SU-DHL-6 (cell line): ENCODE data around the gene CHD9NB.

Experiments used
- EZH2phosphoT487 ChIP-seq: fragments of 200-600 bp; sonication (generic), shearing (Covaris generic); conservative IDR thresholded peaks from 2 replicates; pipeline ENCODE4 v1.6.1; 2018; ENCODE audit warnings: mild to moderate bottlenecking, antibody characterized with exemption, low read length, moderate library complexity, mixed read lengths
- TF ChIP-seq, protein P1 (sequence below): fragments of 200-600 bp; sonication (generic); IDR thresholded peaks from one replicate; pipeline ENCODE4 v1.5.1; 2017; ENCODE audit warnings: antibody characterized with exemption, mild to moderate bottlenecking, low read length, moderate library complexity; ENCODE audit not compliant: insufficient read depth, poor library complexity, severe bottlenecking

DNA sequence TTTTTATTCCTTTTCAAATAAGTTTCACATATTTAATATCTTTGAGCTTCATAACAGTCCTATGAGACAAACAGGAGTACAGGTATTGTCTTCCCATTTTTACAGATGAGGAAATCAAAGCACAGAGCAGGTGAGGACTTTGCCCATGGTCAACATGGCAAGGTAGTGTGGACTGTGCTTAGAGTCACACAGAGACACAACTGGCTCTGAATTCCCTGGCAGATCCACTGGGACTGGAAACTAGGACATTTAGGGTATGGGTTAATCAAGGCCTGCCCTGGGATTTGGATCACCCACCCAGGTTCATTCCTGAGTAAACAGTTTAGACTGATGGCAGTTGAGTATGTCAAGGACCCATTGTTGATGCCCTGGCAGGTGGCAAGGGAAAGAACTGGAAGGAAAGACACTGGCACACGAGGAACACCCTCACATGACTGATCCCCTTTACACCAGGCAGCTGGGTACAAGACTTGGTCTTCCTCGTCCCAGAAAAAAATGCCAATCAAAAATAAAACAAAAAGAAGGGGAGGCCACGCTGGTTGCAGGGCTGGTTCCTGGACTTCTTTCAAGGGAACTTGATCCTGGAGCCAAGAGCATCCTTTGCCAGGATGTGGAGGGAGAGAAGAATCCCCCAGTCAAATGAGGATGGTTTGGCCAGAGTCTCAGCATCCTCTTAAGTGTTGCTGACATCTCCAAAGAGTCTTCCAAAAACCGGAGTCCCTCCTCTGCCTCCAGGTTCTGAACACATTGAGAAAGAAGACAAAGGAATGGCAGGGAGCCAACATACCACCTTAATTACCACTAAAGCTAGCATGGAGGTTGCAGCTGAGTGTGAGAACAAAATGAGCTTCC lies 37.0 kb upstream of the CHD9NB start:
- TF ChIP-seq, protein P1, sequence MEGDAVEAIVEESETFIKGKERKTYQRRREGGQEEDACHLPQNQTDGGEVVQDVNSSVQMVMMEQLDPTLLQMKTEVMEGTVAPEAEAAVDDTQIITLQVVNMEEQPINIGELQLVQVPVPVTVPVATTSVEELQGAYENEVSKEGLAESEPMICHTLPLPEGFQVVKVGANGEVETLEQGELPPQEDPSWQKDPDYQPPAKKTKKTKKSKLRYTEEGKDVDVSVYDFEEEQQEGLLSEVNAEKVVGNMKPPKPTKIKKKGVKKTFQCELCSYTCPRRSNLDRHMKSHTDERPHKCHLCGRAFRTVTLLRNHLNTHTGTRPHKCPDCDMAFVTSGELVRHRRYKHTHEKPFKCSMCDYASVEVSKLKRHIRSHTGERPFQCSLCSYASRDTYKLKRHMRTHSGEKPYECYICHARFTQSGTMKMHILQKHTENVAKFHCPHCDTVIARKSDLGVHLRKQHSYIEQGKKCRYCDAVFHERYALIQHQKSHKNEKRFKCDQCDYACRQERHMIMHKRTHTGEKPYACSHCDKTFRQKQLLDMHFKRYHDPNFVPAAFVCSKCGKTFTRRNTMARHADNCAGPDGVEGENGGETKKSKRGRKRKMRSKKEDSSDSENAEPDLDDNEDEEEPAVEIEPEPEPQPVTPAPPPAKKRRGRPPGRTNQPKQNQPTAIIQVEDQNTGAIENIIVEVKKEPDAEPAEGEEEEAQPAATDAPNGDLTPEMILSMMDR: no peak
- TF ChIP-seq EZH2phosphoT487: no peak
